GM23338 (cell line): ENCODE data around the gene RFX7.

Experiments
- CREB1 ChIP-seq: fragments of 250-450 bp; sonication (Bioruptor Pico); IDR thresholded peaks from 2 replicates; pipeline ENCODE4 v1.5.0; 2020; ENCODE audit warnings: low read depth, mild to moderate bottlenecking, moderate library complexity
- CTCF ChIP-seq, 2 experiments: fragments of 200-600 bp in 1 of 2; sonication (generic) in 1 of 2; conservative IDR thresholded peaks; 2 replicates each; pipeline versions ENCODE4 v1.5.1 to v1.6.1; 2016 to 2017; ENCODE audit warnings: antibody characterized with exemption in 2 of 2, low read depth in 2 of 2, mild to moderate bottlenecking in 2 of 2, moderate library complexity in 1 of 2
- ETS1 ChIP-seq: IDR thresholded peaks from 2 replicates; pipeline ENCODE4 v1.6.1; 2016; ENCODE audit warnings: antibody characterized with exemption
- EZH2 ChIP-seq: fragments of 200-600 bp; sonication (generic); IDR thresholded peaks from one replicate; pipeline ENCODE4 v1.8.0; 2017; ENCODE audit warnings: antibody characterized with exemption, mild to moderate bottlenecking, low read depth; ENCODE audit not compliant: unreplicated experiment
- EZH2phosphoT487 ChIP-seq: fragments of 200-600 bp; sonication (generic); IDR thresholded peaks from one replicate; pipeline ENCODE4 v1.8.1; 2018; ENCODE audit warnings: antibody characterized with exemption; ENCODE audit not compliant: unreplicated experiment
- POLR2AphosphoS5 ChIP-seq: IDR thresholded peaks from 2 replicates; pipeline ENCODE4 v1.6.1; 2016; ENCODE audit warnings: antibody characterized with exemption, low read depth
- REST ChIP-seq: IDR thresholded peaks from one replicate; pipeline ENCODE4 v1.6.1; 2018; ENCODE audit warnings: antibody characterized with exemption; ENCODE audit not compliant: unreplicated experiment

DNA sequence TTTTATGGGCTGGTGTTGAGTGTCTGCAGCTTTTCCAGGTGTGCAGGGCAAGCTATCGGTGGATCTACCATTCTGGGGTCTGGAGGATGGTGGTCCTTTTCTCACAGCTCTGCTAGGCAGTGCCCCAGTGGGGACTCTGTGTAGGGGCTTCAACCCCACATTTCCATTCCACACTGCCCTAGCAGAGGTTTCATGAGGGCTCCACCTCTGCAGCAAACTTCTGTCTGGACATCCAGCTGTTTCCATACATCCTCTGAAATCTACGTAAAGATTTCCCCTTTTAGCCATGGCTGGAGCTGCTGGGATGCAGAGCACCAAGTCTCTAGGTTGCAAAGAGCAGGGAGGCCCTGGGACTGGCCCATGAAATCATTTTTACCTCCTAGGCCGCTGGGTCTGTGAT is 11.6 kb downstream of the RFX7 start:
- TF ChIP-seq EZH2phosphoT487 (no peak), EZH2 (no peak), CTCF (conservative IDR thresholded peaks at IDR 0.05; ENCODE audit: low read depth in 2 of 2) (no peak), REST (no peak), CREB1 (CRISPR knock-in tag) (no peak), POLR2AphosphoS5 (no peak), ETS1 (no peak)
